Measurements from ENCODE around the gene HABP4.
A peak's percentile ranks its signal among the peaks of the same experiment; 100 is the strongest.

HABP4 gene

GRCh38 chr9:96449523-96449844, 485 bp upstream of the HABP4 start:
- no peak overlapping the region for H3K27ac ChIP-seq
- no peak for TF ChIP-seq ZFX (IDR thresholded peaks at IDR 0.05)
- TF ChIP-seq, protein P1, sequence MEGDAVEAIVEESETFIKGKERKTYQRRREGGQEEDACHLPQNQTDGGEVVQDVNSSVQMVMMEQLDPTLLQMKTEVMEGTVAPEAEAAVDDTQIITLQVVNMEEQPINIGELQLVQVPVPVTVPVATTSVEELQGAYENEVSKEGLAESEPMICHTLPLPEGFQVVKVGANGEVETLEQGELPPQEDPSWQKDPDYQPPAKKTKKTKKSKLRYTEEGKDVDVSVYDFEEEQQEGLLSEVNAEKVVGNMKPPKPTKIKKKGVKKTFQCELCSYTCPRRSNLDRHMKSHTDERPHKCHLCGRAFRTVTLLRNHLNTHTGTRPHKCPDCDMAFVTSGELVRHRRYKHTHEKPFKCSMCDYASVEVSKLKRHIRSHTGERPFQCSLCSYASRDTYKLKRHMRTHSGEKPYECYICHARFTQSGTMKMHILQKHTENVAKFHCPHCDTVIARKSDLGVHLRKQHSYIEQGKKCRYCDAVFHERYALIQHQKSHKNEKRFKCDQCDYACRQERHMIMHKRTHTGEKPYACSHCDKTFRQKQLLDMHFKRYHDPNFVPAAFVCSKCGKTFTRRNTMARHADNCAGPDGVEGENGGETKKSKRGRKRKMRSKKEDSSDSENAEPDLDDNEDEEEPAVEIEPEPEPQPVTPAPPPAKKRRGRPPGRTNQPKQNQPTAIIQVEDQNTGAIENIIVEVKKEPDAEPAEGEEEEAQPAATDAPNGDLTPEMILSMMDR (conservative IDR thresholded peaks at IDR 0.05) = no peak

- no peak for TF ChIP-seq ZFX (IDR thresholded peaks at IDR 0.05)
- TF ChIP-seq, protein P1 (conservative IDR thresholded peaks at IDR 0.05) = no peak
- peak overlapping the region; percentile 52 for H3K27ac ChIP-seq
Measured at GRCh38 chr9:96450613-96451528, 902 bp downstream of the HABP4 start.

DNA sequence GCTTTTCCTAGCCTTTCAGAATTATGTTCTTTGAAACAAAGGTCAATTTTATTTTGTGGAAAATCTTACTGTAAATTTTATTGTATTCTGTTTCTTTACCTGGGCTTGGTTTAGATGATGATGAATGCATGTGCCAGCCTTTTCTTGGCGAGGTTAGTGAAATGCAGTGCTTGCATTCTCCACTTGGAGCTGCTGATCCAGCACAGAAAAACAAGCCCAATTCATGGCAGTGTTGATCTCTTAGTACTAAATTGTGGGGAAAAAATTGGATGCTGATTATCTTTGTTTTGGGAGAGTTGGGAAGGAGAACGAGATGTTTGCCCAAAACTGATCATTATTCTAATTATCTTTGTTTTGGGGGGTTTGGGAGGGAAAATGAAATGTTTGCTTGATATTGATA, 3.7 kb downstream of the HABP4 start:
- no peak overlapping the region for H3K27ac ChIP-seq
- no peak for TF ChIP-seq ZFX (IDR thresholded peaks at IDR 0.05)
- TF ChIP-seq, protein P1 (conservative IDR thresholded peaks at IDR 0.05) = peak; percentile 71

DNA sequence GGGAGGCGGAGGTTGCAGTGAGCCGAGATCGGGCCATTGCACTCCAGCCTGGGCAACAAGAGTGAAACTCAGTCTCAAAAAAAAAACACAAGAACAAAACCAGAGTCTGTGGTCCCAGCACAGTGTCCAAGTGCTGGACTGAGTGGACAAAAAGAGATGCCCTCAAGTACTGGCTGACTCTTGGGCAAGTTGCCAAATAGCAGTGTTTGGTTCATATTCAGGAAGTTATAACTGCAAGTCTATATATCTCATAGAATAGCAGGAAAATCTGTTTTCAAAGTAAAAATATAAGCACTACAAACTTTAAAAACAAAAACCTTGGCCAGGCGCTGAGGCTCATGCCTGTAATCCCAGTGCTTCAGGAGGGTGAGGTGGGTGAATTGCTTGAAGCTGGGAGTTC, 7.3 kb downstream of the HABP4 start:
- TF ChIP-seq, protein P1 (conservative IDR thresholded peaks at IDR 0.05) = no peak
- TF ChIP-seq ZFX (IDR thresholded peaks at IDR 0.05) = no peak
- no peak overlapping the region for H3K27ac ChIP-seq

- no peak overlapping the region for H3K27ac ChIP-seq
- TF ChIP-seq, protein P1 (conservative IDR thresholded peaks at IDR 0.05) = no peak
- no peak for TF ChIP-seq ZFX (IDR thresholded peaks at IDR 0.05)
Measured at GRCh38 chr9:96458226-96458625, 8.3 kb downstream of the HABP4 start.

- TF ChIP-seq, protein P1 (conservative IDR thresholded peaks at IDR 0.05) = no peak
- TF ChIP-seq ZFX (IDR thresholded peaks at IDR 0.05) = no peak
- H3K27ac ChIP-seq = no peak overlapping the region
Measured at GRCh38 chr9:96459268-96460007, 9.5 kb downstream of the HABP4 start.

GRCh38 chr9:96460470-96460869, 10.5 kb downstream of the HABP4 start:
- TF ChIP-seq ZFX (IDR thresholded peaks at IDR 0.05) = no peak
- TF ChIP-seq, protein P1 (conservative IDR thresholded peaks at IDR 0.05) = no peak
- no peak overlapping the region for H3K27ac ChIP-seq

Measured in C4-2B (cell line).